ENCODE results near the gene PMM1. TPM values are rescaled to one million over a fixed set of nuclear protein-coding genes. Genes with fewer than 3 reads are reported as not detected.

Gene PMM1
- total RNA-seq, 2 experiments from 2014 or later = 17.0 to 40.5 TPM

DNA sequence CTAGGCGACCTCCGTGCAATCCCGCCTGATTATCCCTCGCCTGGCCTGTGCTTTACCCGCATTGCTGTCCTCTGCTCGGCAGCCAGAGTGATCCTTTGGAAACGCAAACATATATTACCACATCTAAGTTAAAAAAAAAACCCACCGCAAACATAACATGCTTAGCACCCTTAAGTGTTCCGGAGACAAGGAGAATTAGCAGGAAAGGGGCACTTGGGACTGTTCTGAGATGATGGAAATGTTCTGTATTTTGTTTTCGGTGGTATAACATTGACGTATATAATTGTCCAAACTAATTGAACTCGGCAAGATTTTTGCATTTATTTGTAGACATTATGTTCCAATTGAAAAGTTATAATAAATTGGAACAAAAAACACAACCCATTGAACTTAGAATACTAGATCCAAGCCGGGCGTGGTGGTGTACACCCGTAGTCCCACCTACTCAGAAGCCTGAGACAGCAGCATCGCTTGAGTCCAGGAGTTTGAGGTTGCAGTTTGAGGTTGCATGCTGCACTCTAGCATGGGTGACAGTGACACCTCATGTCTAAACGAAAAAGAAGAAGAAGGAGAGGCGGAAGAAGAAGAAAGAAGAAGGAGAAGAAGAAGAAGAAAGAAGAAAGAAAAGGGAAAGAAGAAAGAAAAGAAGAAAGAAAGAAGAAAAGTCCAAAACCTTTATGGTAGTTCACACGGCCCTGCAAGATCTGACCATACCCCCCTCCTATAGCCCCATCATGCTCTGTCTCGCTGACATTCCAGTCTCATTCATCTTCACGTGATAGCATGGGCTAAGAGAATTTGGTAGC, 44.8 kb downstream of the PMM1 start:
- Histone ChIP-seq H3K27ac (ENCODE audit: low read depth, low read length, poor library complexity, severe bottlenecking) (no peak overlapping the region), H3K9me3 (ENCODE audit: low read length) (no peaks in the 10 kb centered on the region), H3K4me1 (ENCODE audit: insufficient read depth, low read length, poor library complexity, severe bottlenecking) (peaks cover 31% of the 10 kb centered on the region), H4K20me1 (ENCODE audit: insufficient read depth, low read length) (peaks cover 17% of the 10 kb centered on the region; the same call in 1 of the 2 replicates), H3K4me3 (ENCODE audit: low read depth, low read length, poor library complexity, severe bottlenecking) (peak overlapping the region; percentile 88), H3K36me3 (ENCODE audit: insufficient read depth, low read length) (peaks cover 13% of the 10 kb centered on the region), H3K9me2 (ENCODE audit: insufficient read depth, low read length) (no peaks in the 10 kb centered on the region), H2AFZ (ENCODE audit: low read length) (peak overlapping the region; percentile 63), H3K79me2 (ENCODE audit: insufficient read depth, low read depth, low read length) (peaks cover 39% of the 10 kb centered on the region), H3K4me2 (ENCODE audit: low read length) (peak overlapping the region; percentile 78)
- no peak for DNase-seq (ENCODE audit: low spot score)
- ChIA-PET CTCF (ENCODE audit: unreplicated experiment) (no interaction called here), POLR2A (no interaction called here)
- TF ChIP-seq, protein P1, sequence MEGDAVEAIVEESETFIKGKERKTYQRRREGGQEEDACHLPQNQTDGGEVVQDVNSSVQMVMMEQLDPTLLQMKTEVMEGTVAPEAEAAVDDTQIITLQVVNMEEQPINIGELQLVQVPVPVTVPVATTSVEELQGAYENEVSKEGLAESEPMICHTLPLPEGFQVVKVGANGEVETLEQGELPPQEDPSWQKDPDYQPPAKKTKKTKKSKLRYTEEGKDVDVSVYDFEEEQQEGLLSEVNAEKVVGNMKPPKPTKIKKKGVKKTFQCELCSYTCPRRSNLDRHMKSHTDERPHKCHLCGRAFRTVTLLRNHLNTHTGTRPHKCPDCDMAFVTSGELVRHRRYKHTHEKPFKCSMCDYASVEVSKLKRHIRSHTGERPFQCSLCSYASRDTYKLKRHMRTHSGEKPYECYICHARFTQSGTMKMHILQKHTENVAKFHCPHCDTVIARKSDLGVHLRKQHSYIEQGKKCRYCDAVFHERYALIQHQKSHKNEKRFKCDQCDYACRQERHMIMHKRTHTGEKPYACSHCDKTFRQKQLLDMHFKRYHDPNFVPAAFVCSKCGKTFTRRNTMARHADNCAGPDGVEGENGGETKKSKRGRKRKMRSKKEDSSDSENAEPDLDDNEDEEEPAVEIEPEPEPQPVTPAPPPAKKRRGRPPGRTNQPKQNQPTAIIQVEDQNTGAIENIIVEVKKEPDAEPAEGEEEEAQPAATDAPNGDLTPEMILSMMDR (conservative IDR thresholded peaks at IDR 0.05; ENCODE audit: low read length) = no peak
- no peak for TF ChIP-seq EZH2phosphoT487 (IDR thresholded peaks at IDR 0.05; ENCODE audit: borderline replicate concordance, low read depth, low read length)
- intact Hi-C loops (cut with micrococcal nuclease; ENCODE audit: unreplicated experiment) = loop anchor here (1.0 to 2.0 kb wide), 3 partner anchors 44 to 242 kb away; partner anchors contain the start of genes DESI1, PMM1 and XRCC6
- BruUV-seq (replicated peaks) = no TSS peak

DNA sequence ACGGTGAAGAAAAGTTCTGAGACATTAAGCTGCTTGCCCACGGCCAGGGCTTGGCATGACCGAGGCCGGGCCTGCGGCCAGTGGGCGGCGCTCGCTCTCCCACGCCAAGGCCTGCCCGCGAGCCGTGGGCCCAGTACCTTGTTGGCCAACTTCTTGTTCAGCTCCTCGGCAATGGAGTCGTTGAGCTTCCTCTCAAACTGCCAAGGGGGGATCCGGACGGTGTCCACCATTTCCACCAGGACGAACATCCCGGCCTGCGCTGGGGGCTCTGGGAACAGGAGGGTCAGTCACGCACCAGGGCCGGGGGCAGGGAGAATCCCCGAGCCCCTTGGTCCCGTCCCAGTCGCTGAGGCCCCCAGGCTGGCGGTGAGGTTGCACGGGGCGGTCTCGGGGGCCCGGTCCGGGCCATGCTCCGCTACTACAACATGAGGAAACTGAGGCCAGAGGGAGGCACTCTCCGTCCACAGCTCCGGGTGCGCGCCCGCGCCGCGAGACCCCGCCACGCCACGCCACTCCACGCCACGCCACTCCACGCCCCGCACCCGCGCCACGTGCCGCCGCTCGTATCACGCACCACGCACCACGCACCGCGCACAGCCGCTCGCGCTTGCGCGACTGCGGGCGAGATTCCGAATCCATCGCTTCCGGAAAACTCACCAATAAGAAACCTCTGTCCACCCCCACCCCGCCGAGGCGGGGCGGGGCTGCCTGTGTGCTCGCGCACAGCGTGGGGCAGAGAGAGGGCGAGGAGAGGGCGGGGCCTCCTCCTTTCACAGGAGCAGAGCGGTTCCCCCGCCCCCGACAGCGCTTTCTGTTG, 45.6 kb downstream of the PMM1 start, which contains the start of gene POLR3H:
POLR3H (minus strand) TSS at position 617 of the 817 bp plus-strand sequence; CDS start at position 248, 369 bp downstream.
- H3K4me2 ChIP-seq (ENCODE audit: low read length) = peak within 1 kb of the TSS; percentile 87
- H3K36me3 ChIP-seq (ENCODE audit: insufficient read depth, low read length) = peaks cover 21% of the 10 kb centered on the region
- CTCF ChIA-PET (ENCODE audit: unreplicated experiment) = interaction anchor here (0.5 to 1.0 kb wide), 2 partner anchors 46 to 258 kb away, joined by 3 to 5 read pairs; partner anchors contain the start of genes PMM1 and RANGAP1
- H2AFZ ChIP-seq (ENCODE audit: low read length) = peak within 1 kb of the TSS; percentile 63
- H3K9me3 ChIP-seq (ENCODE audit: low read length) = no peaks in the 10 kb centered on the region
- DNase-seq (ENCODE audit: low spot score) = peak; percentile 98
- intact Hi-C loops (cut with micrococcal nuclease; ENCODE audit: unreplicated experiment) = loop anchor here (1.0 to 2.0 kb wide), 3 partner anchors 45 to 241 kb away; partner anchors contain the start of genes DESI1, PMM1 and XRCC6
- H4K20me1 ChIP-seq (ENCODE audit: insufficient read depth, low read length) = peaks cover 17% of the 10 kb centered on the region; the same call in 1 of the 2 replicates
- no peak for TF ChIP-seq EZH2phosphoT487 (IDR thresholded peaks at IDR 0.05; ENCODE audit: borderline replicate concordance, low read depth, low read length)
- TF ChIP-seq, protein P1 (conservative IDR thresholded peaks at IDR 0.05; ENCODE audit: low read length) = peak; percentile 87
- peak within 1 kb of the TSS; percentile 88 for H3K4me3 ChIP-seq (ENCODE audit: low read depth, low read length, poor library complexity, severe bottlenecking)
- H3K27ac ChIP-seq (ENCODE audit: low read depth, low read length, poor library complexity, severe bottlenecking) = peak within 1 kb of the TSS; percentile 21
- POLR2A ChIA-PET = no interaction called here
- H3K4me1 ChIP-seq (ENCODE audit: insufficient read depth, low read length, poor library complexity, severe bottlenecking) = peaks cover 31% of the 10 kb centered on the region
- no peaks in the 10 kb centered on the region for H3K9me2 ChIP-seq (ENCODE audit: insufficient read depth, low read length)
- TSS peak; percentile 71 for BruUV-seq (replicated peaks)
- peaks cover 39% of the 10 kb centered on the region for H3K79me2 ChIP-seq (ENCODE audit: insufficient read depth, low read depth, low read length)

All from OCI-LY7 (cell line).